IMR-90 (cell line): ENCODE data around the gene HOXC5. TPM values are rescaled to one million over a fixed set of nuclear protein-coding genes. Genes with fewer than 3 reads are reported as not detected.

ENCODE experiments used
- ATAC-seq: fragments of 200-7000 bp; cut with Tn5 transposase; 2 replicates; pipeline ENCODE4 v1.9.1; 2020; ENCODE audit warnings: low read depth, mild to moderate bottlenecking, moderate library complexity
- BruUV-seq: library from RNA; stranded (reverse); fragments of 400-500 nt; replicated peaks from 2 replicates; lab custom pipeline; 2021; lab: Mats Ljungman, UMichigan
- CTCF ChIA-PET: fragments of 300-600 bp; formaldehyde crosslinking; extraction: SDS; loops from one replicate; lab custom pipeline; 2021; ENCODE audit warnings: antibody characterized with exemption; lab: Yijun Ruan, JAX
- POLR2A ChIA-PET: fragments of 300-600 bp; sonication (Branson Sonifier 250); formaldehyde crosslinking; loops from one replicate; lab custom pipeline; 2022; ENCODE audit warnings: antibody characterized with exemption; ENCODE audit not compliant: unreplicated experiment; lab: Charles Lee
- DNase-seq: peaks from one replicate; pipeline ENCODE4 v3.0.0; 2013
- H2AFZ ChIP-seq: replicated peaks from 2 replicates; pipeline ENCODE3; 2013; ENCODE audit warnings: low read length, mild to moderate bottlenecking; ENCODE audit not compliant: poor library complexity
- H2AK5ac ChIP-seq: 2 replicates; pipeline ENCODE4 v1.6.1; 2013; ENCODE audit warnings: low read depth, low read length, inconsistent platforms
- H2AK9ac ChIP-seq: replicated peaks from 2 replicates; pipeline ENCODE3; 2013; ENCODE audit warnings: mild to moderate bottlenecking, low read depth, low read length, moderate library complexity; ENCODE audit not compliant: poor library complexity
- H2BK120ac ChIP-seq: 2 replicates; pipeline ENCODE4 v1.6.1; 2013; ENCODE audit warnings: low read depth, low read length, inconsistent platforms
- H2BK15ac ChIP-seq: 3 replicates; pipeline ENCODE4 v1.6.1; 2013; ENCODE audit warnings: low read depth, low read length, inconsistent platforms
- H2BK20ac ChIP-seq: 2 replicates; pipeline ENCODE4 v1.6.1; 2013; ENCODE audit warnings: low read depth, mild to moderate bottlenecking, inconsistent platforms, low read length, moderate library complexity
- H2BK5ac ChIP-seq: 2 replicates; pipeline ENCODE4 v1.6.1; 2013; ENCODE audit warnings: mild to moderate bottlenecking, low read depth, low read length, inconsistent platforms; ENCODE audit not compliant: poor library complexity, severe bottlenecking
- H3K14ac ChIP-seq: replicated peaks from 2 replicates; pipeline ENCODE4 v1.6.1; 2013; ENCODE audit warnings: low read depth, low read length, inconsistent platforms
- H3K18ac ChIP-seq: 2 replicates; pipeline ENCODE4 v1.6.1; 2013; ENCODE audit warnings: low read depth, low read length, control low read depth
- H3K23ac ChIP-seq: 2 replicates; pipeline ENCODE4 v1.6.1; 2013; ENCODE audit warnings: low read depth, low read length, inconsistent platforms
- H3K27ac ChIP-seq: 2 replicates; pipeline ENCODE4 v1.5.1; 2013; ENCODE audit warnings: mild to moderate bottlenecking, control low read depth, low read length; ENCODE audit not compliant: insufficient read depth
- H3K27me3 ChIP-seq: 2 replicates; pipeline ENCODE4 v1.6.1; 2013; ENCODE audit warnings: low read length; ENCODE audit not compliant: control insufficient read depth, insufficient read depth
- H3K36me3 ChIP-seq: 2 replicates; pipeline ENCODE4 v1.6.1; 2013; ENCODE audit warnings: low read length, mixed read lengths; ENCODE audit not compliant: control insufficient read depth, insufficient read depth
- H3K4ac ChIP-seq: 2 replicates; pipeline ENCODE4 v1.6.1; 2013; ENCODE audit warnings: low read depth, low read length, inconsistent platforms
- H3K4me1 ChIP-seq: 2 replicates; pipeline ENCODE4 v1.6.1; 2013; ENCODE audit warnings: low read length, mixed read lengths; ENCODE audit not compliant: control insufficient read depth, insufficient read depth
- H3K4me2 ChIP-seq: 2 replicates; pipeline ENCODE4 v1.6.1; 2013; ENCODE audit warnings: low read depth, mild to moderate bottlenecking, control low read depth, low read length, moderate library complexity
- H3K4me3 ChIP-seq: 2 replicates; pipeline ENCODE4 v1.5.1; 2013; ENCODE audit warnings: low read depth, mild to moderate bottlenecking, control low read depth, low read length, moderate library complexity; ENCODE audit not compliant: insufficient read depth
- H3K56ac ChIP-seq: 2 replicates; pipeline ENCODE4 v1.6.1; 2013; ENCODE audit warnings: low read length, inconsistent platforms; ENCODE audit not compliant: insufficient read depth; ENCODE audit errors: extremely low read depth
- H3K79me1 ChIP-seq, 2 experiments: 2 replicates each; pipeline ENCODE4 v1.6.1; 2013; ENCODE audit warnings: low read length in 2 of 2, inconsistent platforms in 1 of 2, low read depth in 1 of 2
- H3K9ac ChIP-seq: 2 replicates; pipeline ENCODE4 v1.6.1; 2013; ENCODE audit warnings: low read depth, low read length, control low read depth
- H3K9me1 ChIP-seq: 2 replicates; pipeline ENCODE4 v1.6.1; 2013; ENCODE audit warnings: low read length, inconsistent platforms; ENCODE audit not compliant: insufficient read depth
- H3K9me3 ChIP-seq: 2 replicates; pipeline ENCODE4 v1.6.1; 2013; ENCODE audit warnings: low read length; ENCODE audit not compliant: control insufficient read depth, insufficient read depth
- H4K20me1 ChIP-seq: 2 replicates; pipeline ENCODE4 v1.6.1; 2013; ENCODE audit warnings: low read length, inconsistent platforms; ENCODE audit not compliant: insufficient read depth
- H4K5ac ChIP-seq: 2 replicates; pipeline ENCODE4 v1.6.1; 2013; ENCODE audit warnings: mild to moderate bottlenecking, low read depth, low read length, control low read depth
- H4K8ac ChIP-seq, 2 experiments: 2 replicates each; pipeline ENCODE4 v1.6.1; 2013; ENCODE audit warnings: low read depth in 2 of 2, low read length in 2 of 2, control low read depth in 1 of 2, inconsistent platforms in 1 of 2
- H4K91ac ChIP-seq: 2 replicates; pipeline ENCODE4 v1.6.1; 2013; ENCODE audit warnings: low read depth, low read length, inconsistent platforms; ENCODE audit not compliant: insufficient read depth
- BHLHE40 ChIP-seq: fragments of 150-350 bp; IDR thresholded peaks from 2 replicates; pipeline ENCODE4 v1.6.1; 2016; ENCODE audit warnings: mild to moderate bottlenecking, low read depth, low read length
- CEBPB ChIP-seq: IDR thresholded peaks from 2 replicates; pipeline ENCODE4 v1.6.1; 2012; ENCODE audit warnings: low read depth, low read length, improper control_type of control experiment
- CHD1 ChIP-seq: IDR thresholded peaks from 2 replicates; pipeline ENCODE4 v1.6.1; 2012; ENCODE audit warnings: low read depth, low read length, improper control_type of control experiment
- CTCF ChIP-seq: conservative IDR thresholded peaks from 2 replicates; pipeline ENCODE4 v1.5.1; 2012; ENCODE audit warnings: mild to moderate bottlenecking, low read depth, low read length, improper control_type of control experiment
- ELK1 ChIP-seq: fragments of 150-350 bp; IDR thresholded peaks from 2 replicates; pipeline ENCODE4 v1.6.1; 2016; ENCODE audit warnings: low read depth, mild to moderate bottlenecking, low read length, moderate library complexity, borderline replicate concordance
- FOS ChIP-seq: fragments of 150-350 bp; IDR thresholded peaks from 2 replicates; pipeline ENCODE4 v1.6.1; 2016; ENCODE audit warnings: low read depth, low read length
- MAFK ChIP-seq: IDR thresholded peaks from 2 replicates; pipeline ENCODE4 v1.6.1; 2012; ENCODE audit warnings: low read depth, low read length, improper control_type of control experiment
- MAZ ChIP-seq: IDR thresholded peaks from 2 replicates; pipeline ENCODE4 v1.6.1; 2012; ENCODE audit warnings: low read depth, mild to moderate bottlenecking, low read length, improper control_type of control experiment, moderate library complexity, borderline replicate concordance
- MXI1 ChIP-seq: IDR thresholded peaks from 2 replicates; pipeline ENCODE4 v1.6.1; 2012; ENCODE audit warnings: low read depth, mild to moderate bottlenecking, low read length, moderate library complexity, borderline replicate concordance
- NFE2L2 ChIP-seq: fragments of 150-350 bp; IDR thresholded peaks from 2 replicates; pipeline ENCODE4 v1.6.1; 2016; ENCODE audit warnings: low read depth, mild to moderate bottlenecking, low read length
- POLR2A ChIP-seq: IDR thresholded peaks from 2 replicates; pipeline ENCODE4 v1.6.1; 2012; ENCODE audit warnings: mild to moderate bottlenecking, low read depth, low read length
- RAD21 ChIP-seq: IDR thresholded peaks from 2 replicates; pipeline ENCODE4 v1.6.1; 2012; ENCODE audit warnings: low read length, improper control_type of control experiment
- RCOR1 ChIP-seq: IDR thresholded peaks from 2 replicates; pipeline ENCODE4 v1.6.1; 2012; ENCODE audit warnings: mild to moderate bottlenecking, low read length, improper control_type of control experiment; ENCODE audit not compliant: insufficient replicate concordance
- RFX5 ChIP-seq: IDR thresholded peaks from 2 replicates; pipeline ENCODE4 v1.8.0; 2012; ENCODE audit warnings: low read depth, mild to moderate bottlenecking, low read length, moderate library complexity
- SMC3 ChIP-seq: fragments of 150-350 bp; IDR thresholded peaks from 2 replicates; pipeline ENCODE4 v1.6.1; 2016; ENCODE audit warnings: low read depth, mild to moderate bottlenecking, antibody characterized with exemption, low read length, moderate library complexity
- WGBS, 2 experiments: methylation state at CpG; one replicate each; pipeline versions ENCODE4 v1.1.5 to v1.1.7; 2013; ENCODE audit warnings: missing lambda C conversion rate in 2 of 2; ENCODE audit not compliant: insufficient read length in 1 of 2; ENCODE audit errors: extremely low coverage in 2 of 2; 5-methylcytosine and 5-hydroxymethylcytosine counted together
- dilution Hi-C: fragments of 300-500 bp; cut with HindIII; formaldehyde crosslinking; loops from one replicate; pipeline ENCODE4 v1.14.3; 2018; ENCODE audit warnings: low sequenced_read_pairs; ENCODE audit not compliant: unreplicated experiment
- in situ Hi-C: fragments of 300-500 bp; cut with MboI; formaldehyde crosslinking; loops from 3 replicates; pipeline ENCODE4 v1.14.3; 2019; ENCODE audit warnings: low sequenced_read_pairs, inconsistent platforms, mixed read lengths
- intact Hi-C: fragments of 100-400 bp; cut with micrococcal nuclease; formaldehyde crosslinking; loops from 2 replicates; pipeline ENCODE4 v1.10.0; 2022
- polyA plus RNA-seq, 3 experiments: library from polyadenylated mRNA; depleted of rRNA; stranded (reverse); fragments of >200 nt; gene quantifications; 2 replicates each; pipeline ENCODE4 v1.2.3, GENCODE V29; 2012; ENCODE audit warnings: low replicate concordance in 1 of 3
- total RNA-seq: library from RNA; depleted of rRNA; stranded (reverse); fragments of >200 nt; gene quantifications from 2 replicates; pipeline ENCODE4 v1.2.3, GENCODE V29; 2012
- TF ChIP-seq, protein P1 (sequence below): fragments of 150-350 bp; IDR thresholded peaks from 2 replicates; pipeline ENCODE4 v1.6.1; 2017; ENCODE audit warnings: mild to moderate bottlenecking, antibody characterized with exemption, low read length, low read depth

The HOXC5 gene
- total and polyA plus RNA-seq, 2 of the 4 experiments (the other 2 are of a cell fraction) = not detected

DNA sequence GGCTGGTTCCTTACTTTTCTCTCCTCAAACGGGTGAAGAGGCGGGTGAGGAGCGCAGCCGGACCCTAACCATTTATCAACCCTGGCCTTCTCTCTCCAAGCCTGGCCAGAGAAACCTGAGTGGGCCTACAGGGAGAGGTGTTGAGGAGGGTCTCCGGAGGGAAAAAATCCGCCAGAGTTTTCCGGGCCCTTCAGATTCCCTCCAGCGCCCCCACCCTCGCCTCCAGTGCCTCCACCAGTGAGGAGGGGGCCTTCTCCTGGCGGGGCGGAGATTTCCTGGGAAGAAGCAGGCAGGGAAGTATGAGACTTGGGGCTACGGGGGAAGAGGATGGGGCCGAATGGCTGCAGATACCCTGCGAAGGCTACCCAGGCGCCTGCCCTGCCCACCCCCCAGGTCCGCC is 1.4 kb upstream of the HOXC5 start:
- H3K4ac ChIP-seq = no peak overlapping the region
- H2AK9ac ChIP-seq = peak overlapping the region; percentile 1
- no peak overlapping the region for H2BK20ac ChIP-seq
- H2BK15ac ChIP-seq = no peak overlapping the region
- no peak overlapping the region for H3K9ac ChIP-seq
- BruUV-seq = no TSS peak
- no peaks in the 10 kb centered on the region for H3K79me1 ChIP-seq
- no peaks in the 10 kb centered on the region for H4K20me1 ChIP-seq
- ATAC-seq (no peak), DNase-seq (no peak)
- H3K4me2 ChIP-seq = no peak overlapping the region
- POLR2A ChIA-PET = no interaction called here
- TF ChIP-seq CTCF = no peak
- no peak for TF ChIP-seq MAZ
- no peak for TF ChIP-seq BHLHE40
- TF ChIP-seq NFE2L2 = no peak
- TF ChIP-seq MAFK = no peak
- no peak for TF ChIP-seq RCOR1
- TF ChIP-seq SMC3 = no peak
- TF ChIP-seq FOS = no peak
- TF ChIP-seq CEBPB = no peak
- TF ChIP-seq RFX5 = no peak
- no peak for TF ChIP-seq ELK1
- TF ChIP-seq, protein P1, sequence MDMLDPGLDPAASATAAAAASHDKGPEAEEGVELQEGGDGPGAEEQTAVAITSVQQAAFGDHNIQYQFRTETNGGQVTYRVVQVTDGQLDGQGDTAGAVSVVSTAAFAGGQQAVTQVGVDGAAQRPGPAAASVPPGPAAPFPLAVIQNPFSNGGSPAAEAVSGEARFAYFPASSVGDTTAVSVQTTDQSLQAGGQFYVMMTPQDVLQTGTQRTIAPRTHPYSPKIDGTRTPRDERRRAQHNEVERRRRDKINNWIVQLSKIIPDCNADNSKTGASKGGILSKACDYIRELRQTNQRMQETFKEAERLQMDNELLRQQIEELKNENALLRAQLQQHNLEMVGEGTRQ = no peak
- no peak for TF ChIP-seq CHD1
- no peak for TF ChIP-seq POLR2A
- TF ChIP-seq MXI1 = no peak
- no peak for TF ChIP-seq RAD21
- H3K14ac ChIP-seq = no peak overlapping the region
- no CpG with 5 or more reads among the region's 16 CpGs for WGBS, 2 experiments
- in situ Hi-C loops = no loop called here
- dilution Hi-C loops = no loop called here
- H2AK5ac ChIP-seq = no peak overlapping the region
- peaks cover 11% of the 10 kb centered on the region for H3K9me3 ChIP-seq
- H4K8ac ChIP-seq = no peak overlapping the region
- no peak overlapping the region for H3K23ac ChIP-seq
- H2AFZ ChIP-seq = no peak overlapping the region
- no peak overlapping the region for H2BK120ac ChIP-seq
- no peaks in the 10 kb centered on the region for H3K9me1 ChIP-seq
- H3K4me1 ChIP-seq = no peaks in the 10 kb centered on the region
- peaks cover 83% of the 10 kb centered on the region for H3K27me3 ChIP-seq
- no peak overlapping the region for H3K27ac ChIP-seq
- no peak overlapping the region for H4K91ac ChIP-seq
- H2BK5ac ChIP-seq = no peak overlapping the region
- no peak overlapping the region for H4K5ac ChIP-seq
- intact Hi-C loops = no loop called here
- no peaks in the 10 kb centered on the region for H3K36me3 ChIP-seq
- H3K56ac ChIP-seq = no peak overlapping the region
- H3K18ac ChIP-seq = no peak overlapping the region
- CTCF ChIA-PET = interaction anchor here (0.9 to 1.0 kb wide), 2 partner anchors 157 to 170 kb away, joined by 3 to 5 read pairs; partner anchors contain the start of gene SMUG1
- H3K4me3 ChIP-seq = no peak overlapping the region
